ENCODE measurements around the gene PRDM15. TPM values are rescaled to one million over a fixed set of nuclear protein-coding genes. Genes with fewer than 3 reads are reported as not detected.

Gene PRDM15
- total RNA-seq, 1 experiment from 2014 or later: 9.9 TPM

DNA sequence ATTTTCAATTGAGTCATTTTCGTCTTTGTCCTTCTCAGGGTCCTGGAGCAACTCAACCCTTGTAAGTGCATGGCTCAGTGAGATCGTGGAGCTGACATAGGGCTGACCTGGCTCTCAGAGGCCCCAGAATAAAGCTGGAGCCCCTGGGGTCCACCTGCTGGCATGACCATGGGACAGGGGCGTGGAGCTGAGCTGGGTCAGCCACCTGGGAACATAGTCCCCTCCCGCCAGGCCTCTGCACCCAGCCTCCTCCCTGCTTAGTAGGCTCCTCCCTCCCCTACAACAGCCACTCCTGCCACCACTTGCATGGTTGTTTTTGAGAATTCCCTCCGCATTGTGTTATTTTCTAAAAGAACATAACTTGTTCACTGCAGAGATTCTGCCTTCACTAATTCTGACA, 109.2 kb downstream of the PRDM15 start:
- Histone ChIP-seq H3K27ac (ENCODE audit: insufficient read length, low read depth, low read length) (no peak overlapping the region), H3K18ac (ENCODE audit: insufficient read length, low read depth, low read length) (no peak overlapping the region), H3K4ac (ENCODE audit: low read depth, low read length) (no peak overlapping the region), H2BK20ac (ENCODE audit: low read depth, low read length, poor library complexity, severe bottlenecking) (no peak overlapping the region), H3K23me2 (ENCODE audit: insufficient read length, low read depth, low read length, poor library complexity, severe bottlenecking) (peaks cover 9% of the 10 kb centered on the region), H3K14ac (ENCODE audit: insufficient read depth, low read length) (no peak overlapping the region), H3K79me1 (ENCODE audit: insufficient read depth, low read depth, low read length, poor library complexity, severe bottlenecking) (no peaks in the 10 kb centered on the region), H3K9me3 (ENCODE audit: control insufficient read depth, low read depth, low read length) (no peaks in the 10 kb centered on the region), H3K23ac (ENCODE audit: insufficient read length, low read depth, low read length) (no peak overlapping the region), H3K4me1 (ENCODE audit: insufficient read depth, low read length) (0 out of 2 replicates have a peak, but pooled peaks cover 2% of the 10 kb centered on the region), H4K8ac (replicated peaks; ENCODE audit: insufficient read length, low read depth, low read length) (no peak overlapping the region), H4K20me1 (ENCODE audit: control insufficient read depth, insufficient read depth, insufficient read length) (no peaks in the 10 kb centered on the region), H3T11ph (ENCODE audit: low read length) (no peak overlapping the region), H2BK15ac (ENCODE audit: low read depth, low read length) (no peak overlapping the region), H2BK5ac (ENCODE audit: insufficient read length, low read length) (no peak overlapping the region), H3K4me2 (ENCODE audit: insufficient read depth, insufficient read length, low read length) (no peak overlapping the region), H3K27me3 (ENCODE audit: insufficient read depth, low read length) (peaks cover 51% of the 10 kb centered on the region), H2AK5ac (ENCODE audit: insufficient read length, low read length) (no peak overlapping the region), H2AFZ (ENCODE audit: low read length) (no peak overlapping the region), H4K5ac (ENCODE audit: insufficient read length, low read depth, low read length) (no peak overlapping the region), H2BK120ac (ENCODE audit: low read depth, low read length, poor library complexity, severe bottlenecking) (no peak overlapping the region), H3K79me2 (ENCODE audit: insufficient read depth, low read length) (no peaks in the 10 kb centered on the region), H2BK12ac (ENCODE audit: insufficient read length, low read depth, low read length) (no peak overlapping the region), H3K9ac (ENCODE audit: extremely low read depth, insufficient read length, low read length) (no peak overlapping the region), H4K91ac (ENCODE audit: insufficient read length, low read depth, low read length) (no peak overlapping the region), H3K56ac (ENCODE audit: insufficient read length, low read depth, low read length) (no peak overlapping the region)
- H3K27ac Mint-ChIP-seq: no peak overlapping the region
- H3K36me3 Mint-ChIP-seq (ENCODE audit: insufficient read depth in 1 of 3, low read depth in 3 of 3): no peaks in the 10 kb centered on the region
- no peak for DNase-seq
- H3K4me1 Mint-ChIP-seq: peaks cover 46 to 63% of the 10 kb centered on the region in 2 experiments
- WGBS (ENCODE audit: extremely low coverage, insufficient read length, low lambda C conversion rate): no CpG with 5 or more reads among the region's 5 CpGs
- TF ChIP-seq CTCF (conservative IDR thresholded peaks at IDR 0.05): no peak
- H3K27me3 Mint-ChIP-seq (ENCODE audit: low read depth): peaks cover 82% of the 10 kb centered on the region
- peaks cover 0 to 2% of the 10 kb centered on the region in 2 experiments; a peak in 2 of 5 replicates for H3K9me3 Mint-ChIP-seq
- H3K4me3 Mint-ChIP-seq: no peak overlapping the region; a peak in 1 of 5 replicates

All from H9 (cell line).